HL-60 (cell line): ENCODE results near the gene ARNT2.

ENCODE experiments used
- DNase-seq, 2 experiments: peaks; one replicate each; pipeline ENCODE4 v3.0.0-alpha.2; 2010 to 2020; ENCODE audit warnings: low read depth in 1 of 2, low spot score in 1 of 2
- H3K27ac ChIP-seq: fragments of 250-450 bp; sonication (Bioruptor Pico); replicated peaks from 2 replicates; pipeline ENCODE4 v1.5.1; 2020; ENCODE audit warnings: mild to moderate bottlenecking, moderate library complexity
- H3K27me3 ChIP-seq: fragments of 250-450 bp; sonication (Bioruptor Pico); 2 replicates; pipeline ENCODE4 v1.5.1; 2021; ENCODE audit warnings: mild to moderate bottlenecking, moderate library complexity; ENCODE audit not compliant: insufficient read depth, poor library complexity, severe bottlenecking
- H3K4me3 ChIP-seq: replicated peaks from 2 replicates; pipeline ENCODE4 v1.5.1; 2011; ENCODE audit warnings: mild to moderate bottlenecking, control low read depth, low read length; ENCODE audit not compliant: insufficient read depth
- CTCF ChIP-seq: IDR thresholded peaks from one replicate; pipeline ENCODE4 v1.5.1; 2011; ENCODE audit warnings: low read length, control low read depth, inconsistent platforms; ENCODE audit not compliant: insufficient read depth
- GABPA ChIP-seq: IDR thresholded peaks from 2 replicates; pipeline ENCODE4 v1.6.1; 2012; ENCODE audit warnings: low read depth
- POLR2AphosphoS5 ChIP-seq: IDR thresholded peaks from 2 replicates; pipeline ENCODE4 v1.6.1; 2012; ENCODE audit warnings: low read depth
- REST ChIP-seq: IDR thresholded peaks from 2 replicates; pipeline ENCODE4 v1.6.1; 2012; ENCODE audit warnings: low read depth; ENCODE audit not compliant: insufficient replicate concordance
- SPI1 ChIP-seq: IDR thresholded peaks from 2 replicates; pipeline ENCODE4 v1.6.1; 2012; ENCODE audit warnings: low read depth, mild to moderate bottlenecking, borderline replicate concordance

Gene ARNT2

GRCh38 chr15:80609091-80609490, 204.9 kb downstream of the ARNT2 start:
- DNase-seq = no peak
- no peak overlapping the region for H3K27ac ChIP-seq
- H3K27me3 ChIP-seq = peaks cover 2% of the 10 kb centered on the region
- H3K4me3 ChIP-seq = no peak overlapping the region
- no peak for TF ChIP-seq GABPA
- no peak for TF ChIP-seq REST
- TF ChIP-seq CTCF = no peak
- TF ChIP-seq SPI1 = no peak
- no peak for TF ChIP-seq POLR2AphosphoS5

GRCh38 chr15:80609512-80609946, 205.3 kb downstream of the ARNT2 start:
- TF ChIP-seq GABPA = no peak
- no peak for TF ChIP-seq REST
- no peak for TF ChIP-seq SPI1
- no peak for TF ChIP-seq CTCF
- no peak for TF ChIP-seq POLR2AphosphoS5
- no peak overlapping the region for H3K4me3 ChIP-seq
- peaks cover 2% of the 10 kb centered on the region for H3K27me3 ChIP-seq
- DNase-seq = no peak
- no peak overlapping the region for H3K27ac ChIP-seq

- H3K27me3 ChIP-seq = peaks cover 2% of the 10 kb centered on the region
- no peak for TF ChIP-seq REST
- TF ChIP-seq SPI1 = no peak
- no peak for TF ChIP-seq GABPA
- no peak for TF ChIP-seq CTCF
- TF ChIP-seq POLR2AphosphoS5 = no peak
- H3K27ac ChIP-seq = no peak overlapping the region
- H3K4me3 ChIP-seq = no peak overlapping the region
- DNase-seq = no peak
Measured at GRCh38 chr15:80611543-80612080, 207.4 kb downstream of the ARNT2 start.
